HG03571 (cell line): Measurements from ENCODE around the gene KLHL30.

Source experiments
- ATAC-seq: cut with Tn5 transposase; IDR thresholded peaks from one replicate; pipeline ENCODE4 v1.9.1; 2021; ENCODE audit not compliant: unreplicated experiment

Gene KLHL30

GRCh38 chr2:238117199-238118154, 21.0 kb upstream of the KLHL30 start:
- ATAC-seq, result no peak

- ATAC-seq, result no peak
Observed at GRCh38 chr2:238119756-238120462, 18.6 kb upstream of the KLHL30 start.

GRCh38 chr2:238120463-238121298, 17.8 kb upstream of the KLHL30 start:
- no peak for ATAC-seq

GRCh38 chr2:238121511-238122286, 16.8 kb upstream of the KLHL30 start:
- ATAC-seq, result no peak

GRCh38 chr2:238122287-238123217, 15.9 kb upstream of the KLHL30 start:
- no peak for ATAC-seq

- ATAC-seq, result no peak
Observed at GRCh38 chr2:238123218-238123971, 15.1 kb upstream of the KLHL30 start.

GRCh38 chr2:238123991-238124470, 14.4 kb upstream of the KLHL30 start:
- ATAC-seq, result no peak

GRCh38 chr2:238124488-238125126, 13.9 kb upstream of the KLHL30 start:
- no peak for ATAC-seq

GRCh38 chr2:238125127-238125885, 13.2 kb upstream of the KLHL30 start:
- no peak for ATAC-seq

- ATAC-seq, result no peak
Observed at GRCh38 chr2:238126338-238126737, 12.1 kb upstream of the KLHL30 start.

- ATAC-seq, result no peak
Observed at GRCh38 chr2:238126775-238127164, 11.7 kb upstream of the KLHL30 start.

- no peak for ATAC-seq
Observed at GRCh38 chr2:238127165-238128060, 11.1 kb upstream of the KLHL30 start.

- no peak for ATAC-seq
Observed at GRCh38 chr2:238128061-238128440, 10.4 kb upstream of the KLHL30 start.

GRCh38 chr2:238128534-238129001, 9.9 kb upstream of the KLHL30 start:
- no peak for ATAC-seq

- ATAC-seq, result no peak
Observed at GRCh38 chr2:238129166-238130010, 9.1 kb upstream of the KLHL30 start.
